Breast epithelium (tissue), 4 donors: Measurements from ENCODE around the gene TRPM8. TPM values are rescaled to one million over a fixed set of nuclear protein-coding genes. Genes with fewer than 3 reads are reported as not detected.

ENCODE experiments used
- DNase-seq, 2 donors: peaks; one replicate each; pipeline ENCODE4 v3.0.0-alpha.2; 2019; ENCODE audit warnings: low spot score in 2 of 2
- H3K27ac ChIP-seq, 2 donors: fragments of 200-600 bp; sonication (generic) in 1 of 2; one replicate each; pipeline ENCODE4 v1.5.1; 2016 to 2019; ENCODE audit warnings: mild to moderate bottlenecking in 1 of 2
- H3K27me3 ChIP-seq, 2 donors: fragments of 200-600 bp; sonication (generic) in 1 of 2; one replicate each; pipeline versions ENCODE4 v1.5.1 to v1.6.0; 2017 to 2019; ENCODE audit warnings: control low read depth in 1 of 2, mild to moderate bottlenecking in 1 of 2
- H3K36me3 ChIP-seq: fragments of 200-600 bp; one replicate; pipeline ENCODE4 v1.5.1; 2019
- H3K4me1 ChIP-seq, 2 donors: fragments of 200-600 bp; sonication (generic); one replicate each; pipeline ENCODE4 v1.5.1; 2016 to 2019; ENCODE audit warnings: control low read depth in 1 of 2
- H3K4me3 ChIP-seq, 3 donors: fragments of 200-600 bp; sonication (generic); 1 replicate in 2 of 3; 2 replicates in 1 of 3; pipeline ENCODE4 v1.5.1; 2016 to 2019; ENCODE audit warnings: mild to moderate bottlenecking in 3 of 3, moderate library complexity in 2 of 3
- H3K9me3 ChIP-seq, 2 donors: fragments of 200-600 bp; sonication (generic) in 1 of 2; one replicate each; pipeline ENCODE4 v1.5.1; 2016 to 2019; ENCODE audit warnings: control low read depth in 1 of 2
- POLR2A ChIP-seq: fragments of 450-650 bp; IDR thresholded peaks from one replicate; pipeline ENCODE4 v1.6.1; 2016; ENCODE audit warnings: antibody characterized with exemption, mild to moderate bottlenecking, moderate library complexity
- POLR2AphosphoS5 ChIP-seq, 3 donors: sonication (generic); formaldehyde crosslinking; IDR thresholded peaks; one replicate each; pipeline ENCODE4 v1.6.1; 2017; ENCODE audit warnings: antibody characterized with exemption in 3 of 3
- intact Hi-C: fragments of 100-400 bp; cut with DNase I; formaldehyde crosslinking; loops from one replicate; pipeline ENCODE4 v1.15.1; 2023; ENCODE audit warnings: low total_unique reads
- total RNA-seq, 3 donors: library from RNA; depleted of rRNA; stranded (reverse); fragments of >200 nt; gene quantifications; one replicate each; pipeline ENCODE4 v1.1.0, GENCODE V29; 2016
- TF ChIP-seq, protein P1 (sequence below), 3 donors: fragments of 450-650 bp; IDR thresholded peaks; one replicate each; pipeline ENCODE4 v1.5.1; 2016 to 2017; ENCODE audit warnings: antibody characterized with exemption in 3 of 3, mild to moderate bottlenecking in 3 of 3, moderate library complexity in 3 of 3

Gene TRPM8
- total RNA-seq, 3 donors from 2014 or later: not detected

GRCh38 chr2:233944269-233944668 lies 27.1 kb downstream of the TRPM8 start:
- Histone ChIP-seq H3K4me3 (no peak overlapping the region), H3K27ac (no peak overlapping the region), H3K27me3 (no peaks in the 10 kb centered on the region), H3K9me3 (no peaks in the 10 kb centered on the region), H3K4me1 (no peaks in the 10 kb centered on the region), H3K36me3 (no peaks in the 10 kb centered on the region)
- TF ChIP-seq POLR2AphosphoS5 (IDR thresholded peaks at IDR 0.05): no peak
- TF ChIP-seq, protein P1, sequence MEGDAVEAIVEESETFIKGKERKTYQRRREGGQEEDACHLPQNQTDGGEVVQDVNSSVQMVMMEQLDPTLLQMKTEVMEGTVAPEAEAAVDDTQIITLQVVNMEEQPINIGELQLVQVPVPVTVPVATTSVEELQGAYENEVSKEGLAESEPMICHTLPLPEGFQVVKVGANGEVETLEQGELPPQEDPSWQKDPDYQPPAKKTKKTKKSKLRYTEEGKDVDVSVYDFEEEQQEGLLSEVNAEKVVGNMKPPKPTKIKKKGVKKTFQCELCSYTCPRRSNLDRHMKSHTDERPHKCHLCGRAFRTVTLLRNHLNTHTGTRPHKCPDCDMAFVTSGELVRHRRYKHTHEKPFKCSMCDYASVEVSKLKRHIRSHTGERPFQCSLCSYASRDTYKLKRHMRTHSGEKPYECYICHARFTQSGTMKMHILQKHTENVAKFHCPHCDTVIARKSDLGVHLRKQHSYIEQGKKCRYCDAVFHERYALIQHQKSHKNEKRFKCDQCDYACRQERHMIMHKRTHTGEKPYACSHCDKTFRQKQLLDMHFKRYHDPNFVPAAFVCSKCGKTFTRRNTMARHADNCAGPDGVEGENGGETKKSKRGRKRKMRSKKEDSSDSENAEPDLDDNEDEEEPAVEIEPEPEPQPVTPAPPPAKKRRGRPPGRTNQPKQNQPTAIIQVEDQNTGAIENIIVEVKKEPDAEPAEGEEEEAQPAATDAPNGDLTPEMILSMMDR (IDR thresholded peaks at IDR 0.05): no peak
- no peak for TF ChIP-seq POLR2A
- DNase-seq: no peak
- intact Hi-C loops: no loop called here

- no peaks in the 10 kb centered on the region for H3K4me1 ChIP-seq
- intact Hi-C loops: no loop called here
- no peaks in the 10 kb centered on the region for H3K27me3 ChIP-seq
- no peak overlapping the region for H3K27ac ChIP-seq
- H3K4me3 ChIP-seq: no peak overlapping the region
- DNase-seq: no peak
- H3K9me3 ChIP-seq: no peaks in the 10 kb centered on the region
- H3K36me3 ChIP-seq: no peaks in the 10 kb centered on the region
- TF ChIP-seq POLR2AphosphoS5 (IDR thresholded peaks at IDR 0.05): no peak
- TF ChIP-seq POLR2A: no peak
- TF ChIP-seq, protein P1 (IDR thresholded peaks at IDR 0.05): no peak
Observed at GRCh38 chr2:233944722-233945121, 27.5 kb downstream of the TRPM8 start.

- no peak for TF ChIP-seq POLR2A
- TF ChIP-seq POLR2AphosphoS5 (IDR thresholded peaks at IDR 0.05): no peak
- TF ChIP-seq, protein P1 (IDR thresholded peaks at IDR 0.05): no peak
- DNase-seq: no peak
- Histone ChIP-seq H3K4me3 (no peak overlapping the region), H3K4me1 (no peaks in the 10 kb centered on the region), H3K9me3 (no peaks in the 10 kb centered on the region), H3K36me3 (no peaks in the 10 kb centered on the region), H3K27ac (no peak overlapping the region), H3K27me3 (no peaks in the 10 kb centered on the region)
- intact Hi-C loops: no loop called here
Observed at GRCh38 chr2:233945146-233945545, 28.0 kb downstream of the TRPM8 start.

DNA sequence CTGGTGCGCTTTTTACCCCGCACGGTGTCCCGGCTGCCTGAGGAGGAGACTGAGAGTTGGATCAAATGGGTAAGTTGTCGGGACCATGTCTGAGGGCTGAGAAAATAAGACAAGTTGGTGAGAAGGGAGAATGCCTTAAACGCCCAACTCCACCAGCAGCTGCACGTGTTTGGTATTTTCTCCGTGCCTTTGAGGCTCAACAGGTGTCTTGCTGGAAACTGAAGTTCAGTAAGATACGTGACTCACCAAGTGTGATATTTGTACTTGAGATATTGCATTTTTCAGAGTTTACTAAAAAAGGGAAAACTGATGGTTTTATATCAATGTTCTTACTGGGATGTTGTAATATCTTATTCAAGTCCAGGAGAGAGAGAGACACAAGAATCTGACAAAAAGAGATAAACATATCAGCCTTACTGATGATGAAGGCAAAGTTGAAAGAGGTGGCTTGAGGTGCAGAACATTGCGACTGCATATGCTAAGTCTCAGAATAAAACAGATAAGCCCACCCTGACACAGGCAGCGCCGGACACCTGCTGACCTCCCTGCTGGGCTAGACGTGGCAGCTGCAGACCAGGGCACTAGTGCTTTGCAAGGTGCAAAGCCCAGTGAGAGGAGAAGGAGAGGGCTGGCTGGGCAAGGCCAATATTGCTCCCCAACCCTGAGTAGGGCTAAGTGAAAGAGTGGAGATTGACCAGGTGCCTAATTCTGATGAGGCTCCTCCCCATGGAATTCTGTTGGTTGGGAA lies 33.1 kb downstream of the TRPM8 start:
- intact Hi-C loops: no loop called here
- H3K4me1 ChIP-seq: no peaks in the 10 kb centered on the region
- no peak overlapping the region for H3K4me3 ChIP-seq
- no peaks in the 10 kb centered on the region for H3K36me3 ChIP-seq
- DNase-seq: no peak
- no peak overlapping the region for H3K27ac ChIP-seq
- no peaks in the 10 kb centered on the region for H3K27me3 ChIP-seq
- H3K9me3 ChIP-seq: no peaks in the 10 kb centered on the region
- TF ChIP-seq, protein P1 (IDR thresholded peaks at IDR 0.05): no peak
- no peak for TF ChIP-seq POLR2A
- TF ChIP-seq POLR2AphosphoS5 (IDR thresholded peaks at IDR 0.05): no peak

- no peaks in the 10 kb centered on the region for H3K36me3 ChIP-seq
- intact Hi-C loops: no loop called here
- H3K27me3 ChIP-seq: no peaks in the 10 kb centered on the region
- no peak for TF ChIP-seq POLR2A
- H3K27ac ChIP-seq: no peak overlapping the region
- no peak for DNase-seq
- H3K9me3 ChIP-seq: no peaks in the 10 kb centered on the region
- no peaks in the 10 kb centered on the region for H3K4me1 ChIP-seq
- H3K4me3 ChIP-seq: no peak overlapping the region
Observed at GRCh38 chr2:233952335-233952734, 35.2 kb downstream of the TRPM8 start.
